HG03354 (cell line): ENCODE results near the gene C3orf49.

Source experiments
- ATAC-seq: cut with Tn5 transposase; IDR thresholded peaks from one replicate; pipeline ENCODE4 v1.9.1; 2021; ENCODE audit warnings: mild to moderate bottlenecking; ENCODE audit not compliant: unreplicated experiment, poor library complexity, severe bottlenecking

Gene C3orf49

DNA sequence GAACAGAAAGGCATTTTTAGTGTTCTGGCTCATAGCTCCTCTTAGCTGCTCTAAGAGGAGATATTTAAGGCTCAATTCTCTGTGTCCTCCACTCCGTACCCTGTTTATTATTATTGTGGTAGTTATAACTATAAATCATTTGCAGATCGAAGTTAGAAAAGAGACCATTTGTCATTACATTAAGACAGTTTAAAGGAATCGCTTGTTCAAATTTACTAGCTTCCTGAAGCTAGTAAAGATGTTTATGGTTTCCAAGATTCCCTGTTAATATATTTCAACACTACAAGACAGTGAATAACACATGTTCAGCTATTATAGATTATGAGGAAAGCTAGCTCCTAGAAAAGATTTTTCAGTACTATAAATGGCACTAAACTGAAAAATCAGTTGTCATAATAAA is 57.2 kb downstream of the C3orf49 start:
- no peak for ATAC-seq

DNA sequence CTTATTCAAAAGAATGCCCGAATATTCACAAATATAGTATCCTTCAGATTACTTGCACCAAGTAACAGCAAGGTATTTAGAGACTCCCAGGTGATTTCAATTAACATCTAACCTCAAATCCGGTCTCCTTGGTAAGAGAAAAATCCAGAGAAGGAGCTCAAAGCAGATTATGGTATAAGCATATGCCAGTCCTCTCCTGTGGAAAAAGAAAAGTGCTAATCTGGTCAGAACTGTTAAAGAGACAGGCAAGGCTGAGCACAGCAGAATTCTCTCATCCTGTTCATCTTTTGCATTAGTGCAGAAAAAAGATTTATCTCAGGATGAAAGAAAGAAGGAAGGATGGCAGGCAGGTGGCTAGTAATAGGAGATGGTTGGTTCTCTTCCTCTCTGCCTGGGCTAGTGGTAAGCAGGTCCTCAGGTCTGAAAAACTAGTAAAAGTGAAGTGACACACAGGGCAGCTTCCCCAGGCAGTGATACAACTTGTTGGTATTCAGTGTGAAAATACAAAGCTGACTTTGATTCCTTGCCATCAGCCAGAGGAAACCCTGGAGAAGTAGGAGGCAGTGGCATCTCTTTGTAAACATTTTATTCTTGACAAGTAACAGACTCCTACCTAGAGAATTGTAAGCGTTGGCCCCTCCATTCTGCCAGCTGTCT is 58.8 kb downstream of the C3orf49 start:
- ATAC-seq, result no peak

DNA sequence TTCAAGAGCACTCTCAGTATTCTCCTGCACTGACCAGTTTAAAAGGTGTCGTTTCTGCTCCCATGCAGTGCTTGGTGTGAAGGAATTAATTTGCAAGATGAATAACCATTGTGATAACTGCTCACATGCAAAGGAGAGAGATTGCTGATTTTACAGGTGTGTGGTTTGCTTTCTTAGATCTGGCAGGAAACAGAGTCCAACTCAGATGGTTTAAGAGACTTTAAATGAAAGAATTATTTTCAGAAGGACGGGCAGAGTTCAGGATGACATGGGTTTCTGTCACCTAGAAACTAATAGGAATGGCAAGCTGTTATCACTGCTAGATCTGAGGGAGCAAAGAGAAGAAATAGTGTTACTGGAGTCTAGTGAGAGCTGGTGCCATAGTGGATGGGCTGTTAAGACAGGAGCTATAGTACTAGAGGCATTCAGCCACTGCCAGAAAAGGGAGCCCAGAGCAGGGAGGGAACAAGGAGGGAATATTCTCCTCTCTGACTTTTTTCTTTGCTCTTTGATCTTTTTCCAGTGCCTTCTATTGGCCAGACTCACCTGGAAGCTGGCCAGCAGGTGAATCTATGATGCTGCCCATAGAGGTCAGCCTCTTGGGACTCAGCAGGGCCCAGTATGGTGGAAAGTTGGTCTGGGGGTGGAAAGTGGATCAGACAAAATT is 59.4 kb downstream of the C3orf49 start:
- ATAC-seq, result no peak

DNA sequence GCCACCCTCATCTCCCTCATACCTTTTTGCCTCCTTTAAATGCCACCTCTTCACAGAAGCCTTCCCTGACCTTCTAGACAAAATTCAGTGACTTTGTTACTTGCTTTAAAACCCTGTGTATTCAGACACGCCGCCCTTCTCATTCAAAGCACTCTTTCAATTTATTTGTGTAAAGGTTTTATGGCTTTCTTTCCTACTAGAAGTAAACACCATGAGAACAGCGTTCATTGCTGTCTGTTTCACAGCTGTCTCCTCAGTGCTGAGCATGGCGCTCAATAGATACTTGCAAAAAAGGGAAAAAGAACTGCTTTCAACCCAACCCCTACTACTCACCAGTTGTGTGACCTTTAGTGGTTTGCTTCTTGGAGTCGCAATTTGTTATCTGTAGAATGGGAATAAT is 61.6 kb downstream of the C3orf49 start:
- ATAC-seq, result no peak

DNA sequence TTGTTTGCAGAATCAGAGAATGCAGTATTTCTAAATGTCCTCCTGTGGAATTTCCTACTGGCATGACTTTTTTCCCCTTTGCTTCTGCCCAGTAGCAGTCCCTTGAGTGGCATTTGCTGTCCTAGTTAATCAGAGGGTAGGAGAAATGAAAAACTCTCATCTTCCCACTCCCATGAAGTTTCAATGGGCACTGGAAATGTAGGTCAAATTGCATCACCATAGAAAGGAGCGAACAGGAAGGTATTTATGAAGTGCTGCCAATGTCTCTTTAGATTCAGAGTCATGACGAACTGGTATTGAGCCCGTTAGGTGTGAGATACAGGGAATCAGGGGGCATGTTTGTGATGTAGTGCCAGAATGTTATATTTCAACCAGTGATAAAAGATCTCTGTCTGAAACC is 67.8 kb downstream of the C3orf49 start:
- ATAC-seq, result no peak

DNA sequence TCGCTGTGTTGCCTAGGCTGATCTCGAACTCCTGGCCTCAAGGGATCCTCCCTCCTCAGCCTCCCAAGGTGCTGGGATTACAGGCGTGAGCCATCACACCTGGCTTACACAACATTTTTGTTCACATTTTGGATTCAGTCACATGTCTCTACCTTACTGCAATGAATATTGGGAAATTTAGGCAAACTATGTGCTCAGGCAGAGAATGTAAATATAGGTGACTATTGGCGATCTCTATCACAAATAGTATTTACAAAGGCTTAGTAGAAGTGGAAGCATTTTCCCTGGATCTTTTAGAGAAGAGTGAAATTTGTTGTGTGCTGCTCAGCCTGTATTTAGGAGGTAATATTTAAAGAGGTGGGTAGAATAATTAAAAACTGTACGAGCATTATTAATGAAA is 72.4 kb downstream of the C3orf49 start:
- ATAC-seq, result no peak

DNA sequence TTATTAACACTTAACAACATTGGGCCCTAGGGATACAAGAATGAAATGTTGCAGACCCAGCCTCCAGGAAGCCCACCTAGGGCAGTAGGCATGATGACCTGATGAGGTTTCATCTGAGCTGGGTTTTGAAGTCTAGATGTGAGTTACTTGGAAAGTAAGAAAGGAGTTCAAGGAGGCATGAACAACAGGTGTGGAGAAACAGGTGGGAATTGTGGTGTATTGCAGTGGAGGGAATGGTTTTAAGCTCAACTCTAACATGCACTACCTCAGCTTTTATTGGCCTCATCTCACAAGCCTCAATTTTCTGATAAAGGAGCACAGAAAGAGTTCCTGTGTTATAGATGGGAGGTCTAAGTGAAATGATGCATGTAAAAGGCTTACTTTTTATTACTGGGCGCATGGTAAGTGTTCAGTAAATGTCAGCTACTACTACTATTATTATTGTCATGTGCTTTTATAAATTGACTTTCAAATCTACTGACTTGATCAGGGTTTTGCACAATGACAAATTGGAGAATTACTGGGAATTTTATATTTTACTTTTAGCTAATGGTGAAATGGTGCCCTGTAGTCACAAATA is 73.8 kb downstream of the C3orf49 start:
- no peak for ATAC-seq

DNA sequence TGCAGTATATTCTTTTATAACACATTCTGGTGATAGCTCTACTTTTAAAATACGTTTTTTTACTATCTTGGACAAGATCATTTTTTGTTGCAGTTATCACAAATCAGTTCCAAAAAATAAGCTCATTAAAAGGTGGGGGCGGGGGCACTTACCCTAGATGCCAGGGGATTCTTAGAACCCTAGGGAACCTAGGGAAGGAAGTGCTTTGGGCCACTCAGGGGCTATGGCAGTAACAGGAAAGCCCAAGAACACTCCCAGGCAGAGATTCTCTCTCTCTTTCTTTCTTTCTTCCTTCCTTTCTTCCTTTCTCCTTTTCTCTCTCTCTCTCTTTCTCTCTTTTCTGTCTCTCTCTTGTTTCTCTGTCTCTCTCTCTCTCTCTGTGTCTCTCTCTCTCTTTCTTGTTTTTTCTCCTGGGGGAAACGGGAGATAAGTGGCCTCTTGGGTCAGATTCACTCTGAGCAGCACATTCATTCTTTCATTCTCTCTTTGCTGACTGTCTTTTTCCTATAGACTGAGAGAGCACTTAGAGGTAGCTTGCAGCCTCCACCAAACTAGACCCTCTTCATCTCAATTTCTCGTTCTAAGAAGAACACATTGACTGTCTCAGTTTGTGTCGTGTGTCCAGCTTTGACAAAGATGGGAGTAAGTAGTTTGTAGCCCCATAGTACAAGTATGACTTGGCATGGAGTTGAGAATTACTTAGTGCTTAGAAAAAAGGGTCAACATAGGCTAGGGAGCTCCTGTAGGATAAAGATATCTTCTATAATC is 76.5 kb downstream of the C3orf49 start:
- no peak for ATAC-seq

DNA sequence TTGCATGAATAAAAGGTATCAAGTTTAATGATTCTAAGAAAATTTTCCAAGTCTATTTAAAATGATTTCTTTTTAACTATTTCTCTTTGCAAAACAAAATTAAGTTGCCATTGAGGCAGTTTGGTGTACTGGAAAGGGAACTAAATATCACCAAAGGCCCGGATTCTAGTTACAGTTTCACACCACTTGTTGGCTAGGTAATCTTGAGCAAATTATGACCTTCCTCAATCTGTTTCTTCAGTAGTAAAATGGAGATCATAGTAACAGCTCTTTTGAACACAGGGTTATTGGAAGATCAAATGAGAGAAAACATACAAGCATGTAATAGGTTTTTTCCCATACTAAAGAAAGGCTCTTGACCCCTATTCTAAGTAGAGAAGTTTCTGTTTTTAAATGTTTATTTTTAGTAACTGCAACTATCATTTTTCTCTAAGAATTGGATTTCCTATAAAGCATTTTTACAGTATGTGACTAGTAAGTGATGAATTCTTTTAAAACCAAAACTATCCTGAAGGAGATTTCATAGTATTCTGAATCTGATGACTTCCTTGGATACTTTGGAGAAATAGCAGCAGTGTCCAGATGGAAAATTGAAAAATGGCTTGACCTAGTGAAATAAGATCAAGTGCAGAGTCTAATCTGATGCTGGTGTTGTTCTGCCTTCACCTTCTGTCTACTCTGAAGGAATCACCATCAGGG is 77.4 kb downstream of the C3orf49 start:
- peak; percentile 81 for ATAC-seq
